Stimulated activated naive CD8-positive, alpha-beta T cell treated with anti-CD3 and anti-CD28 coated beads, Interleukin-15, amount 100 ng/mL, for 72 hours (primary cell): Measurements from ENCODE around the gene CCPG1.

Experiments
- ATAC-seq: fragments of 150-1000 bp; cut with Tn5 transposase; 2 replicates; pipeline ENCODE4 v1.10.0; 2021; ENCODE audit warnings: mild to moderate bottlenecking, moderate library complexity
- DNase-seq, 2 donors: peaks; one replicate each; pipeline ENCODE4 v3.0.0; 2021 to 2022
- H3K27ac Mint-ChIP-seq, 2 donors: one replicate each; pipeline ENCODE4 v1.8.0; 2022; ENCODE audit warnings: mild to moderate bottlenecking in 2 of 2, mixed read lengths in 2 of 2, moderate library complexity in 2 of 2
- H3K27me3 Mint-ChIP-seq: one replicate; pipeline ENCODE4 v1.8.0; 2022; ENCODE audit warnings: mixed read lengths
- H3K4me1 Mint-ChIP-seq: one replicate; pipeline ENCODE4 v1.8.0; 2022; ENCODE audit warnings: mild to moderate bottlenecking, mixed read lengths
- H3K4me3 Mint-ChIP-seq, 2 donors: one replicate each; pipeline ENCODE4 v1.8.0; 2022; ENCODE audit warnings: mild to moderate bottlenecking in 2 of 2, mixed read lengths in 2 of 2, moderate library complexity in 1 of 2
- H3K9me3 Mint-ChIP-seq, 2 donors: one replicate each; pipeline ENCODE4 v1.8.0; 2022; ENCODE audit warnings: mixed read lengths in 2 of 2

CCPG1 gene

GRCh38 chr15:55356985-55357585 is 51.1 kb downstream of the CCPG1 start:
- no peak for ATAC-seq
- no peak for DNase-seq
- Mint-ChIP-seq H3K27ac (no peak overlapping the region), H3K9me3 (no peaks in the 10 kb centered on the region), H3K27me3 (no peaks in the 10 kb centered on the region), H3K4me3 (no peak overlapping the region), H3K4me1 (no peaks in the 10 kb centered on the region)

- H3K4me1 Mint-ChIP-seq, result no peaks in the 10 kb centered on the region
- DNase-seq (no peak), ATAC-seq (no peak)
- H3K9me3 Mint-ChIP-seq, result no peaks in the 10 kb centered on the region
- no peak overlapping the region for H3K27ac Mint-ChIP-seq
- no peak overlapping the region for H3K4me3 Mint-ChIP-seq
- H3K27me3 Mint-ChIP-seq, result no peaks in the 10 kb centered on the region
Measured at GRCh38 chr15:55353025-55353424, 55.1 kb downstream of the CCPG1 start.

- Mint-ChIP-seq H3K9me3 (no peaks in the 10 kb centered on the region), H3K27me3 (no peaks in the 10 kb centered on the region), H3K4me3 (no peak overlapping the region), H3K27ac (no peak overlapping the region), H3K4me1 (no peaks in the 10 kb centered on the region)
- DNase-seq, result no peak
- no peak for ATAC-seq
Measured at GRCh38 chr15:55349282-55349681, 58.9 kb downstream of the CCPG1 start.

GRCh38 chr15:55348281-55348778 is 59.8 kb downstream of the CCPG1 start:
- Mint-ChIP-seq H3K4me3 (no peak overlapping the region), H3K27ac (no peak overlapping the region), H3K9me3 (no peaks in the 10 kb centered on the region), H3K4me1 (no peaks in the 10 kb centered on the region), H3K27me3 (no peaks in the 10 kb centered on the region)
- DNase-seq (no peak), ATAC-seq (no peak)

GRCh38 chr15:55344206-55344605 is 64.0 kb downstream of the CCPG1 start:
- no peaks in the 10 kb centered on the region for H3K27me3 Mint-ChIP-seq
- no peak for ATAC-seq
- no peaks in the 10 kb centered on the region for H3K9me3 Mint-ChIP-seq
- DNase-seq, result no peak
- no peak overlapping the region for H3K27ac Mint-ChIP-seq
- no peak overlapping the region for H3K4me3 Mint-ChIP-seq
- no peaks in the 10 kb centered on the region for H3K4me1 Mint-ChIP-seq

- DNase-seq (no peak), ATAC-seq (no peak)
- no peaks in the 10 kb centered on the region for H3K9me3 Mint-ChIP-seq
- no peak overlapping the region for H3K27ac Mint-ChIP-seq
- no peak overlapping the region for H3K4me3 Mint-ChIP-seq
- H3K27me3 Mint-ChIP-seq, result no peaks in the 10 kb centered on the region
- H3K4me1 Mint-ChIP-seq, result no peaks in the 10 kb centered on the region
Measured at GRCh38 chr15:55343168-55343567, 65.0 kb downstream of the CCPG1 start.

- ATAC-seq (no peak), DNase-seq (no peak)
- Mint-ChIP-seq H3K4me1 (no peaks in the 10 kb centered on the region), H3K27me3 (no peaks in the 10 kb centered on the region), H3K27ac (no peak overlapping the region), H3K9me3 (no peaks in the 10 kb centered on the region), H3K4me3 (no peak overlapping the region)
Measured at GRCh38 chr15:55337160-55337559, 71.0 kb downstream of the CCPG1 start.

- Mint-ChIP-seq H3K4me3 (no peak overlapping the region), H3K27me3 (no peaks in the 10 kb centered on the region), H3K27ac (no peak overlapping the region), H3K4me1 (no peaks in the 10 kb centered on the region), H3K9me3 (no peaks in the 10 kb centered on the region)
- ATAC-seq (no peak), DNase-seq (no peak)
Measured at GRCh38 chr15:55334997-55335396, 73.2 kb downstream of the CCPG1 start.

GRCh38 chr15:55334371-55334770 is 73.8 kb downstream of the CCPG1 start:
- DNase-seq, result no peak
- no peaks in the 10 kb centered on the region for H3K4me1 Mint-ChIP-seq
- ATAC-seq, result no peak
- no peak overlapping the region for H3K27ac Mint-ChIP-seq
- H3K9me3 Mint-ChIP-seq, result no peaks in the 10 kb centered on the region
- no peaks in the 10 kb centered on the region for H3K27me3 Mint-ChIP-seq
- H3K4me3 Mint-ChIP-seq, result no peak overlapping the region

GRCh38 chr15:55327387-55327786 is 80.8 kb downstream of the CCPG1 start:
- Mint-ChIP-seq H3K27me3 (no peaks in the 10 kb centered on the region), H3K27ac (no peak overlapping the region), H3K4me3 (no peak overlapping the region), H3K9me3 (no peaks in the 10 kb centered on the region), H3K4me1 (peaks cover 10% of the 10 kb centered on the region)
- ATAC-seq (no peak), DNase-seq (no peak)

GRCh38 chr15:55322467-55322866 is 85.7 kb downstream of the CCPG1 start:
- DNase-seq (no peak), ATAC-seq (no peak)
- H3K27ac Mint-ChIP-seq, result no peak overlapping the region
- peaks cover 27% of the 10 kb centered on the region for H3K4me1 Mint-ChIP-seq
- no peaks in the 10 kb centered on the region for H3K27me3 Mint-ChIP-seq
- H3K4me3 Mint-ChIP-seq, result no peak overlapping the region
- H3K9me3 Mint-ChIP-seq, result no peaks in the 10 kb centered on the region

GRCh38 chr15:55320963-55321362 is 87.2 kb downstream of the CCPG1 start:
- Mint-ChIP-seq H3K4me1 (peaks cover 42% of the 10 kb centered on the region), H3K4me3 (no peak overlapping the region), H3K27ac (peak overlapping the region in 1 of 2 donors; percentile 42), H3K9me3 (no peaks in the 10 kb centered on the region), H3K27me3 (no peaks in the 10 kb centered on the region)
- ATAC-seq, result no peak
- DNase-seq, result no peak

- H3K27me3 Mint-ChIP-seq, result no peaks in the 10 kb centered on the region
Measured at GRCh38 chr15:55320238-55320550, 88.0 kb downstream of the CCPG1 start.

GRCh38 chr15:55319537-55320237 is 88.5 kb downstream of the CCPG1 start:
- peaks cover 55% of the 10 kb centered on the region for H3K4me1 Mint-ChIP-seq
- peak overlapping the region; percentile 99 to 100 for H3K27ac Mint-ChIP-seq
- no peaks in the 10 kb centered on the region for H3K27me3 Mint-ChIP-seq
- H3K9me3 Mint-ChIP-seq, result no peaks in the 10 kb centered on the region
- H3K4me3 Mint-ChIP-seq, result peak overlapping the region; percentile 94 to 99
- DNase-seq (peak in 1 of 2 donors; percentile 1), ATAC-seq (no peak)

More at GRCh38 chr15:55320238-55320550, 88.0 kb downstream of the CCPG1 start:
- H3K4me3 Mint-ChIP-seq, result peak overlapping the region; percentile 58 to 94
- H3K27ac Mint-ChIP-seq, result peak overlapping the region in 1 of 2 donors; percentile 52
- H3K9me3 Mint-ChIP-seq, result no peaks in the 10 kb centered on the region
- DNase-seq (no peak), ATAC-seq (no peak)
- H3K4me1 Mint-ChIP-seq, result peaks cover 50% of the 10 kb centered on the region

- peaks cover 62% of the 10 kb centered on the region for H3K4me1 Mint-ChIP-seq
- no peaks in the 10 kb centered on the region for H3K9me3 Mint-ChIP-seq
- peak within 1 kb of the TSS; percentile 94 to 99 for H3K4me3 Mint-ChIP-seq
- H3K27me3 Mint-ChIP-seq, result no peaks in the 10 kb centered on the region
- DNase-seq (peak; percentile 82 to 83), ATAC-seq (peak; percentile 96)
- H3K27ac Mint-ChIP-seq, result peak within 1 kb of the TSS; percentile 99 to 100
Measured at GRCh38 chr15:55318588-55319494, 89.3 kb downstream of the CCPG1 start, which contains the start of the genes PIGB and PIGBOS1. Gene PIGB, plus strand, starts transcription at chr15:55319222. Its CDS starts 29 bp downstream, at chr15:55319251. Gene PIGBOS1, minus strand, starts transcription at chr15:55319123. Its CDS starts 1,331 bp downstream, at chr15:55317792.
